WTC11 (cell line): Measurements from ENCODE around the gene HPS3. TPM values are rescaled to one million over a fixed set of nuclear protein-coding genes. Genes with fewer than 3 reads are reported as not detected.

Experiments used
- ATAC-seq: fragments of 200-7000 bp; cut with Tn5 transposase; 2 replicates; pipeline ENCODE4 v1.10.0; 2021; ENCODE audit warnings: mild to moderate bottlenecking, moderate library complexity
- CTCF ChIA-PET: fragments of 300-600 bp; sonication (Branson Sonifier 250); formaldehyde crosslinking; loops from one replicate; lab custom pipeline; 2021; ENCODE audit warnings: antibody characterized with exemption; lab: Charles Lee
- POLR2A ChIA-PET: fragments of 350-600 bp; sonication (Branson Sonifier 250); formaldehyde crosslinking; loops from one replicate; lab custom pipeline; 2021; ENCODE audit warnings: antibody characterized with exemption; lab: Charles Lee
- DNase-seq: peaks from one replicate; pipeline ENCODE4 v3.0.0; 2021; ENCODE audit warnings: low spot score
- H3K27ac Mint-ChIP-seq: 2 replicates; pipeline ENCODE4 v1.8.0; 2021; ENCODE audit warnings: mixed read lengths
- H3K27me3 Mint-ChIP-seq: 2 replicates; pipeline ENCODE4 v1.8.0; 2021; ENCODE audit warnings: low read depth, mild to moderate bottlenecking, moderate library complexity, mixed read lengths
- H3K36me3 Mint-ChIP-seq: 2 replicates; pipeline ENCODE4 v1.8.0; 2021; ENCODE audit warnings: mixed read lengths
- H3K4me1 Mint-ChIP-seq: 2 replicates; pipeline ENCODE4 v1.8.0; 2022; ENCODE audit warnings: mixed read lengths
- H3K4me3 Mint-ChIP-seq: 2 replicates; pipeline ENCODE4 v1.8.0; 2021; ENCODE audit warnings: mild to moderate bottlenecking, moderate library complexity, mixed read lengths
- H3K9me3 Mint-ChIP-seq: 2 replicates; pipeline ENCODE4 v1.8.0; 2021; ENCODE audit warnings: mixed read lengths
- ARID4B ChIP-seq: sonication (generic); formaldehyde crosslinking; IDR thresholded peaks from 2 replicates; pipeline ENCODE4 v1.8.0; 2023; ENCODE audit warnings: missing genetic modification reagents, mild to moderate bottlenecking, borderline replicate concordance
- ELF4 ChIP-seq: sonication (generic); formaldehyde crosslinking; IDR thresholded peaks from 2 replicates; pipeline ENCODE4 v1.8.1; 2022; ENCODE audit warnings: low read depth, mild to moderate bottlenecking, moderate library complexity, missing genetic modification reagents
- GRHL2 ChIP-seq: fragments of 250-450 bp; sonication (Bioruptor Pico); IDR thresholded peaks from 2 replicates; pipeline ENCODE4 v1.8.0; 2022; ENCODE audit warnings: mild to moderate bottlenecking, moderate library complexity; ENCODE audit not compliant: insufficient replicate concordance, severe bottlenecking
- NFATC4 ChIP-seq: fragments of 250-450 bp; sonication (Bioruptor Pico); IDR thresholded peaks from 2 replicates; pipeline ENCODE4 v1.9.0; 2021; ENCODE audit warnings: mild to moderate bottlenecking
- PREB ChIP-seq: sonication (generic); formaldehyde crosslinking; IDR thresholded peaks from 2 replicates; pipeline ENCODE4 v1.8.1; 2022; ENCODE audit warnings: mild to moderate bottlenecking, missing genetic modification reagents, moderate library complexity, borderline replicate concordance
- PRRX2 ChIP-seq: fragments of 250-450 bp; sonication (Bioruptor Pico); IDR thresholded peaks from 2 replicates; pipeline ENCODE4 v1.8.0; 2021; ENCODE audit warnings: mild to moderate bottlenecking
- SP1 ChIP-seq: sonication (generic); formaldehyde crosslinking; conservative IDR thresholded peaks from 2 replicates; pipeline ENCODE4 v1.8.1; 2022; ENCODE audit warnings: missing genetic modification reagents
- TCF7 ChIP-seq: sonication (generic); formaldehyde crosslinking; IDR thresholded peaks from 2 replicates; pipeline ENCODE4 v1.8.0; 2022; ENCODE audit warnings: mild to moderate bottlenecking, low read depth, missing genetic modification reagents, moderate library complexity
- TEAD4 ChIP-seq: sonication (generic); formaldehyde crosslinking; IDR thresholded peaks from 2 replicates; pipeline ENCODE4 v1.8.0; 2022; ENCODE audit warnings: mild to moderate bottlenecking, missing genetic modification reagents
- ZBTB21 ChIP-seq: sonication (generic); formaldehyde crosslinking; IDR thresholded peaks from 2 replicates; pipeline ENCODE4 v1.8.1; 2023; ENCODE audit warnings: mild to moderate bottlenecking, missing genetic modification reagents, borderline replicate concordance
- ZNF512 ChIP-seq: sonication (generic); formaldehyde crosslinking; IDR thresholded peaks from 2 replicates; pipeline ENCODE4 v1.8.1; 2022; ENCODE audit warnings: missing genetic modification reagents, borderline replicate concordance
- total RNA-seq: library from RNA; stranded (reverse); gene quantifications from 3 replicates; pipeline ENCODE4 v1.2.3, GENCODE V29; 2021
- TF ChIP-seq, protein P1 (sequence below): fragments of 250-450 bp; sonication (Bioruptor Pico); IDR thresholded peaks from 2 replicates; pipeline ENCODE4 v1.9.0; 2021; ENCODE audit warnings: mild to moderate bottlenecking
- TF ChIP-seq, protein P2 (sequence below): fragments of 250-450 bp; sonication (Bioruptor Pico); IDR thresholded peaks from 2 replicates; pipeline ENCODE4 v2.1.2; 2022; ENCODE audit warnings: mild to moderate bottlenecking, moderate library complexity
- TF ChIP-seq, protein P3 (sequence below): fragments of 250-450 bp; sonication (Bioruptor Pico); IDR thresholded peaks from 2 replicates; pipeline ENCODE4 v1.8.0; 2021; ENCODE audit warnings: mild to moderate bottlenecking
- TF ChIP-seq, protein P4 (sequence below): sonication (generic); formaldehyde crosslinking; IDR thresholded peaks from 2 replicates; pipeline ENCODE4 v1.8.0; 2022; ENCODE audit warnings: missing genetic modification reagents

HPS3 gene
- total RNA-seq, 1 experiment from 2014 or later, result 51.3 TPM

GRCh38 chr3:149162007-149162406 is 32.6 kb downstream of the HPS3 start:
- TF ChIP-seq GRHL2 (CRISPR knock-in tag) (no peak), TEAD4 (CRISPR knock-in tag) (no peak)
- TF ChIP-seq, protein P1, sequence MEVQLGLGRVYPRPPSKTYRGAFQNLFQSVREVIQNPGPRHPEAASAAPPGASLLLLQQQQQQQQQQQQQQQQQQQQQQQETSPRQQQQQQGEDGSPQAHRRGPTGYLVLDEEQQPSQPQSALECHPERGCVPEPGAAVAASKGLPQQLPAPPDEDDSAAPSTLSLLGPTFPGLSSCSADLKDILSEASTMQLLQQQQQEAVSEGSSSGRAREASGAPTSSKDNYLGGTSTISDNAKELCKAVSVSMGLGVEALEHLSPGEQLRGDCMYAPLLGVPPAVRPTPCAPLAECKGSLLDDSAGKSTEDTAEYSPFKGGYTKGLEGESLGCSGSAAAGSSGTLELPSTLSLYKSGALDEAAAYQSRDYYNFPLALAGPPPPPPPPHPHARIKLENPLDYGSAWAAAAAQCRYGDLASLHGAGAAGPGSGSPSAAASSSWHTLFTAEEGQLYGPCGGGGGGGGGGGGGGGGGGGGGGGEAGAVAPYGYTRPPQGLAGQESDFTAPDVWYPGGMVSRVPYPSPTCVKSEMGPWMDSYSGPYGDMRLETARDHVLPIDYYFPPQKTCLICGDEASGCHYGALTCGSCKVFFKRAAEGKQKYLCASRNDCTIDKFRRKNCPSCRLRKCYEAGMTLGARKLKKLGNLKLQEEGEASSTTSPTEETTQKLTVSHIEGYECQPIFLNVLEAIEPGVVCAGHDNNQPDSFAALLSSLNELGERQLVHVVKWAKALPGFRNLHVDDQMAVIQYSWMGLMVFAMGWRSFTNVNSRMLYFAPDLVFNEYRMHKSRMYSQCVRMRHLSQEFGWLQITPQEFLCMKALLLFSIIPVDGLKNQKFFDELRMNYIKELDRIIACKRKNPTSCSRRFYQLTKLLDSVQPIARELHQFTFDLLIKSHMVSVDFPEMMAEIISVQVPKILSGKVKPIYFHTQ (CRISPR knock-in tag), result no peak
- Mint-ChIP-seq H3K4me3 (no peak overlapping the region), H3K9me3 (no peaks in the 10 kb centered on the region), H3K4me1 (no peaks in the 10 kb centered on the region), H3K27ac (no peak overlapping the region), H3K36me3 (peaks cover 76% of the 10 kb centered on the region), H3K27me3 (no peaks in the 10 kb centered on the region)
- ChIA-PET POLR2A (no interaction called here), CTCF (no interaction called here)
- no peak for ATAC-seq
- DNase-seq, result no peak

- no peaks in the 10 kb centered on the region for H3K4me1 Mint-ChIP-seq
- ATAC-seq, result no peak
- TF ChIP-seq ELF4, result no peak
- TF ChIP-seq, protein P2, sequence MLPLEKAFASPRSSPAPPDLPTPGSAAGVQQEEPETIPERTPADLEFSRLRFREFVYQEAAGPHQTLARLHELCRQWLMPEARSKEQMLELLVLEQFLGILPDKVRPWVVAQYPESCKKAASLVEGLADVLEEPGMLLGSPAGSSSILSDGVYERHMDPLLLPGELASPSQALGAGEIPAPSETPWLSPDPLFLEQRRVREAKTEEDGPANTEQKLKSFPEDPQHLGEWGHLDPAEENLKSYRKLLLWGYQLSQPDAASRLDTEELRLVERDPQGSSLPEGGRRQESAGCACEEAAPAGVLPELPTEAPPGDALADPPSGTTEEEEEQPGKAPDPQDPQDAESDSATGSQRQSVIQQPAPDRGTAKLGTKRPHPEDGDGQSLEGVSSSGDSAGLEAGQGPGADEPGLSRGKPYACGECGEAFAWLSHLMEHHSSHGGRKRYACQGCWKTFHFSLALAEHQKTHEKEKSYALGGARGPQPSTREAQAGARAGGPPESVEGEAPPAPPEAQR, result no peak
- no peak for TF ChIP-seq TEAD4 (CRISPR knock-in tag)
- no peak for TF ChIP-seq ZBTB21 (CRISPR knock-in tag)
- TF ChIP-seq TCF7 (CRISPR knock-in tag), result no peak
- TF ChIP-seq ZNF512, result no peak
- no peak for TF ChIP-seq PRRX2 (CRISPR knock-in tag)
- TF ChIP-seq ARID4B (CRISPR knock-in tag), result no peak
- TF ChIP-seq, protein P3, sequence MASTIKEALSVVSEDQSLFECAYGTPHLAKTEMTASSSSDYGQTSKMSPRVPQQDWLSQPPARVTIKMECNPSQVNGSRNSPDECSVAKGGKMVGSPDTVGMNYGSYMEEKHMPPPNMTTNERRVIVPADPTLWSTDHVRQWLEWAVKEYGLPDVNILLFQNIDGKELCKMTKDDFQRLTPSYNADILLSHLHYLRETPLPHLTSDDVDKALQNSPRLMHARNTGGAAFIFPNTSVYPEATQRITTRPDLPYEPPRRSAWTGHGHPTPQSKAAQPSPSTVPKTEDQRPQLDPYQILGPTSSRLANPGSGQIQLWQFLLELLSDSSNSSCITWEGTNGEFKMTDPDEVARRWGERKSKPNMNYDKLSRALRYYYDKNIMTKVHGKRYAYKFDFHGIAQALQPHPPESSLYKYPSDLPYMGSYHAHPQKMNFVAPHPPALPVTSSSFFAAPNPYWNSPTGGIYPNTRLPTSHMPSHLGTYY, result no peak
- no peak for TF ChIP-seq PREB
- TF ChIP-seq, protein P4, sequence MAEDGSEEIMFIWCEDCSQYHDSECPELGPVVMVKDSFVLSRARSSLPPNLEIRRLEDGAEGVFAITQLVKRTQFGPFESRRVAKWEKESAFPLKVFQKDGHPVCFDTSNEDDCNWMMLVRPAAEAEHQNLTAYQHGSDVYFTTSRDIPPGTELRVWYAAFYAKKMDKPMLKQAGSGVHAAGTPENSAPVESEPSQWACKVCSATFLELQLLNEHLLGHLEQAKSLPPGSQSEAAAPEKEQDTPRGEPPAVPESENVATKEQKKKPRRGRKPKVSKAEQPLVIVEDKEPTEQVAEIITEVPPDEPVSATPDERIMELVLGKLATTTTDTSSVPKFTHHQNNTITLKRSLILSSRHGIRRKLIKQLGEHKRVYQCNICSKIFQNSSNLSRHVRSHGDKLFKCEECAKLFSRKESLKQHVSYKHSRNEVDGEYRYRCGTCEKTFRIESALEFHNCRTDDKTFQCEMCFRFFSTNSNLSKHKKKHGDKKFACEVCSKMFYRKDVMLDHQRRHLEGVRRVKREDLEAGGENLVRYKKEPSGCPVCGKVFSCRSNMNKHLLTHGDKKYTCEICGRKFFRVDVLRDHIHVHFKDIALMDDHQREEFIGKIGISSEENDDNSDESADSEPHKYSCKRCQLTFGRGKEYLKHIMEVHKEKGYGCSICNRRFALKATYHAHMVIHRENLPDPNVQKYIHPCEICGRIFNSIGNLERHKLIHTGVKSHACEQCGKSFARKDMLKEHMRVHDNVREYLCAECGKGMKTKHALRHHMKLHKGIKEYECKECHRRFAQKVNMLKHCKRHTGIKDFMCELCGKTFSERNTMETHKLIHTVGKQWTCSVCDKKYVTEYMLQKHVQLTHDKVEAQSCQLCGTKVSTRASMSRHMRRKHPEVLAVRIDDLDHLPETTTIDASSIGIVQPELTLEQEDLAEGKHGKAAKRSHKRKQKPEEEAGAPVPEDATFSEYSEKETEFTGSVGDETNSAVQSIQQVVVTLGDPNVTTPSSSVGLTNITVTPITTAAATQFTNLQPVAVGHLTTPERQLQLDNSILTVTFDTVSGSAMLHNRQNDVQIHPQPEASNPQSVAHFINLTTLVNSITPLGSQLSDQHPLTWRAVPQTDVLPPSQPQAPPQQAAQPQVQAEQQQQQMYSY (CRISPR knock-in tag), result no peak
- TF ChIP-seq SP1 (CRISPR knock-in tag), result no peak
- TF ChIP-seq NFATC4, result no peak
- no peak for DNase-seq
- POLR2A ChIA-PET, result no interaction called here
- H3K36me3 Mint-ChIP-seq, result peaks cover 78% of the 10 kb centered on the region
- H3K27me3 Mint-ChIP-seq, result no peaks in the 10 kb centered on the region
- CTCF ChIA-PET, result no interaction called here
- no peaks in the 10 kb centered on the region for H3K9me3 Mint-ChIP-seq
- H3K4me3 Mint-ChIP-seq, result no peak overlapping the region
- no peak overlapping the region; the same call in 1 of the 2 replicates for H3K27ac Mint-ChIP-seq
These were observed 33.6 kb downstream of the HPS3 start for GRCh38 chr3:149163066-149163465.
